Measurements from ENCODE around the gene EFNA1.

DNA sequence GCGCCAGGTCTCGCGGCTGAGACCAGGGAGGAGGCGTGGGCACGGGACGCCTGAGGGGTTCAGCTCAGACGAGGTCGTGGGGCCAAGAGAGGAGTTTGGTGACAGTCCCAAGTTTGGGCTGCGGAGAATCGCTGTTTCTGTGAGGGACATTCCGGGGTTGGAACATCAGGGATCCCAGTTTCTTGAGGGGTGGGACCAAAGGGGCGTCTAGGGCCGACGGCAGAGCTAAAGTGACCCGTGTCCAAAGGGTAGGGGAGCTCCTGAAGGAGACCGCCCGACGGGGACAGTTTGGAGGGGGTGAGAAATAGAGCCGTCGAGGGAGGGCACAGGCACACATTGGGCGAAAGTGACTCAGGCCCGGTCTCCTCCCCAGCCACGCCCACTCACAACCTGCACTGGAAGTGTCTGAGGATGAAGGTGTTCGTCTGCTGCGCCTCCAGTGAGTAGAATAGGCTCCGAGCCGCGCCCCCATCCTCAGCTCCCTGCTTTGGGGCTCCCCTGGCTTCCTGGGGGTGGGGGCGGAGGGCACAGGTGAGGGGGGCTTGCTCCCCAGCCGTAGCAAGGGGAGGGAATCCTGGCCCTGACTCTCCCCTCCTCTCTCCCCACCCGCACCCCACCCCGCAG lies 42.1 kb upstream of the EFNA1 start:
- TF ChIP-seq GTF2I (CRISPR knock-in tag; conservative IDR thresholded peaks at IDR 0.05) (no peak), CTCF (IDR thresholded peaks at IDR 0.05) (no peak), ZNF263 (CRISPR knock-in tag; IDR thresholded peaks at IDR 0.05; ENCODE audit: low read depth) (no peak), ZMAT4 (CRISPR knock-in tag; IDR thresholded peaks at IDR 0.05) (no peak), TEAD1 (CRISPR knock-in tag; IDR thresholded peaks at IDR 0.05) (no peak), HMGA2 (CRISPR knock-in tag; IDR thresholded peaks at IDR 0.05) (no peak)

All from WTC11 (cell line).